WTC11 (cell line): Measurements from ENCODE around the gene GMEB2.

ENCODE experiments used
- CREM ChIP-seq: sonication (generic); formaldehyde crosslinking; IDR thresholded peaks from 2 replicates; pipeline ENCODE4 v1.8.1; 2022; ENCODE audit warnings: mild to moderate bottlenecking, missing genetic modification reagents, moderate library complexity
- ELF4 ChIP-seq: sonication (generic); formaldehyde crosslinking; IDR thresholded peaks from 2 replicates; pipeline ENCODE4 v1.8.1; 2022; ENCODE audit warnings: low read depth, mild to moderate bottlenecking, moderate library complexity, missing genetic modification reagents
- ESRRA ChIP-seq: sonication (generic); formaldehyde crosslinking; IDR thresholded peaks from 2 replicates; pipeline ENCODE4 v1.8.1; 2022; ENCODE audit warnings: mild to moderate bottlenecking, missing genetic modification reagents, borderline replicate concordance
- FOXP1 ChIP-seq: sonication (generic); formaldehyde crosslinking; IDR thresholded peaks from 2 replicates; pipeline ENCODE4 v1.8.0; 2022; ENCODE audit warnings: missing genetic modification reagents, mild to moderate bottlenecking, moderate library complexity, borderline replicate concordance
- IRF2 ChIP-seq: sonication (generic); formaldehyde crosslinking; IDR thresholded peaks from 2 replicates; pipeline ENCODE4 v1.8.0; 2022; ENCODE audit warnings: low read depth, missing genetic modification reagents, borderline replicate concordance
- KAT7 ChIP-seq: sonication (generic); formaldehyde crosslinking; IDR thresholded peaks from 2 replicates; pipeline ENCODE4 v1.8.1; 2023; ENCODE audit warnings: missing genetic modification reagents, mild to moderate bottlenecking, borderline replicate concordance
- TCF7 ChIP-seq: sonication (generic); formaldehyde crosslinking; IDR thresholded peaks from 2 replicates; pipeline ENCODE4 v1.8.0; 2022; ENCODE audit warnings: mild to moderate bottlenecking, low read depth, missing genetic modification reagents, moderate library complexity
- ZNF263 ChIP-seq: sonication (generic); formaldehyde crosslinking; IDR thresholded peaks from 2 replicates; pipeline ENCODE4 v1.8.1; 2022; ENCODE audit warnings: low read depth, mild to moderate bottlenecking, moderate library complexity, missing genetic modification reagents
- TF ChIP-seq, protein P1 (sequence below): fragments of 200-600 bp; IDR thresholded peaks from 2 replicates; pipeline ENCODE4 v1.8.0; 2022; ENCODE audit warnings: antibody characterized with exemption
- TF ChIP-seq, protein P2 (sequence below): sonication (generic); formaldehyde crosslinking; IDR thresholded peaks from 2 replicates; pipeline ENCODE4 v1.8.0; 2022; ENCODE audit warnings: mild to moderate bottlenecking, missing genetic modification reagents
- TF ChIP-seq, protein P3 (sequence below): sonication (generic); formaldehyde crosslinking; conservative IDR thresholded peaks from 2 replicates; pipeline ENCODE4 v1.8.1; 2022; ENCODE audit warnings: mild to moderate bottlenecking, missing genetic modification reagents

DNA sequence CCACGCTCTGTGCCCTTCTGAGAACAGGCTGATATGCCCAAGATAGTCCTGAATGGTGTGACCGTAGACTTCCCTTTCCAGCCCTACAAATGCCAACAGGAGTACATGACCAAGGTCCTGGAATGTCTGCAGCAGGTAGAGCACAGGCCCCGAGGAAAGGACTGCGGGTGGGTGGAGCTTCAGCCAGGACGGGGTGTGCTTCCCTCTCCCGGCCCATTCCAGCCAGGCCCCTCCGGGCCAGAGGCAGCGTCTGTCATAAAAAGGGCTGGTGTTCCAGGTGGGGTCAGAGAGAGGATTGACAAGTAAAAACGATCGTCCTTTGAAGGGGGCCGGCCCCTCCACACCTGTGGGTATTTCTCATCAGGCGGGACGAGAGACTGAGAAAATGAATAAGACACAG lies 32.5 kb upstream of the GMEB2 start:
- TF ChIP-seq, protein P1, sequence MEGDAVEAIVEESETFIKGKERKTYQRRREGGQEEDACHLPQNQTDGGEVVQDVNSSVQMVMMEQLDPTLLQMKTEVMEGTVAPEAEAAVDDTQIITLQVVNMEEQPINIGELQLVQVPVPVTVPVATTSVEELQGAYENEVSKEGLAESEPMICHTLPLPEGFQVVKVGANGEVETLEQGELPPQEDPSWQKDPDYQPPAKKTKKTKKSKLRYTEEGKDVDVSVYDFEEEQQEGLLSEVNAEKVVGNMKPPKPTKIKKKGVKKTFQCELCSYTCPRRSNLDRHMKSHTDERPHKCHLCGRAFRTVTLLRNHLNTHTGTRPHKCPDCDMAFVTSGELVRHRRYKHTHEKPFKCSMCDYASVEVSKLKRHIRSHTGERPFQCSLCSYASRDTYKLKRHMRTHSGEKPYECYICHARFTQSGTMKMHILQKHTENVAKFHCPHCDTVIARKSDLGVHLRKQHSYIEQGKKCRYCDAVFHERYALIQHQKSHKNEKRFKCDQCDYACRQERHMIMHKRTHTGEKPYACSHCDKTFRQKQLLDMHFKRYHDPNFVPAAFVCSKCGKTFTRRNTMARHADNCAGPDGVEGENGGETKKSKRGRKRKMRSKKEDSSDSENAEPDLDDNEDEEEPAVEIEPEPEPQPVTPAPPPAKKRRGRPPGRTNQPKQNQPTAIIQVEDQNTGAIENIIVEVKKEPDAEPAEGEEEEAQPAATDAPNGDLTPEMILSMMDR, result no peak
- TF ChIP-seq CREM (CRISPR knock-in tag) (no peak), ESRRA (CRISPR knock-in tag) (no peak), ZNF263 (CRISPR knock-in tag) (no peak), FOXP1 (no peak), IRF2 (CRISPR knock-in tag) (no peak), TCF7 (CRISPR knock-in tag) (no peak), KAT7 (CRISPR knock-in tag) (no peak), ELF4 (CRISPR knock-in tag) (no peak)
- TF ChIP-seq, protein P2, sequence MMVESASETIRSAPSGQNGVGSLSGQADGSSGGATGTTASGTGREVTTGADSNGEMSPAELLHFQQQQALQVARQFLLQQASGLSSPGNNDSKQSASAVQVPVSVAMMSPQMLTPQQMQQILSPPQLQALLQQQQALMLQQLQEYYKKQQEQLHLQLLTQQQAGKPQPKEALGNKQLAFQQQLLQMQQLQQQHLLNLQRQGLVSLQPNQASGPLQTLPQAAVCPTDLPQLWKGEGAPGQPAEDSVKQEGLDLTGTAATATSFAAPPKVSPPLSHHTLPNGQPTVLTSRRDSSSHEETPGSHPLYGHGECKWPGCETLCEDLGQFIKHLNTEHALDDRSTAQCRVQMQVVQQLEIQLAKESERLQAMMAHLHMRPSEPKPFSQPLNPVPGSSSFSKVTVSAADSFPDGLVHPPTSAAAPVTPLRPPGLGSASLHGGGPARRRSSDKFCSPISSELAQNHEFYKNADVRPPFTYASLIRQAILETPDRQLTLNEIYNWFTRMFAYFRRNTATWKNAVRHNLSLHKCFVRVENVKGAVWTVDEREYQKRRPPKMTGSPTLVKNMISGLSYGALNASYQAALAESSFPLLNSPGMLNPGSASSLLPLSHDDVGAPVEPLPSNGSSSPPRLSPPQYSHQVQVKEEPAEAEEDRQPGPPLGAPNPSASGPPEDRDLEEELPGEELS, result no peak
- TF ChIP-seq, protein P3, sequence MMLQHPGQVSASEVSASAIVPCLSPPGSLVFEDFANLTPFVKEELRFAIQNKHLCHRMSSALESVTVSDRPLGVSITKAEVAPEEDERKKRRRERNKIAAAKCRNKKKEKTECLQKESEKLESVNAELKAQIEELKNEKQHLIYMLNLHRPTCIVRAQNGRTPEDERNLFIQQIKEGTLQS (CRISPR knock-in tag), result no peak
